GM18511 (cell line): ENCODE results near the gene ELMO3.

Experiments used
- ATAC-seq: cut with Tn5 transposase; IDR thresholded peaks from one replicate; pipeline ENCODE4 v1.9.1; 2021; ENCODE audit warnings: mild to moderate bottlenecking, moderate library complexity; ENCODE audit not compliant: unreplicated experiment

ELMO3 gene

GRCh38 chr16:67193536-67193935 is 5.4 kb upstream of the ELMO3 start:
- no peak for ATAC-seq

- ATAC-seq: no peak
These were observed 4.7 kb upstream of the ELMO3 start for GRCh38 chr16:67194260-67194659.

DNA sequence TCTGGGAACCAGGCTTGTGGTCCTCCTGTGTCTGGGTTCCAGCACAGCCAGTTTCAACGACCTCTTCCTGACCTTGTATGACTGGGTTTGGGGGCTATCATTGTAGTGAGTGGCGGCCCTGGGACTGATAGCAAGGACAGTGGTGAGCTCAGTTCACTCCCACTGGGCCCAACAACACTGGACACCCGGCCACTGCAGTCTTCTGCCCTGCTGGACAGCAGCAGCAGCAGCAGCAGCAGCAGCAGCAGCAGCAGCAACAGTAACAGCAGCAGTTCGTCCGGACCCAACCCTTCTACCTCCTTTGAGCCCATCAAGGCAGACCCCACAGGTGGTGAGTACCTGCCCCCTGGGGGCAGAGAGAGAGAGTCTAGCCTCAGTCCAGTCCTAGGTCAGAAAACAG is 3.3 kb upstream of the ELMO3 start:
- no peak for ATAC-seq

DNA sequence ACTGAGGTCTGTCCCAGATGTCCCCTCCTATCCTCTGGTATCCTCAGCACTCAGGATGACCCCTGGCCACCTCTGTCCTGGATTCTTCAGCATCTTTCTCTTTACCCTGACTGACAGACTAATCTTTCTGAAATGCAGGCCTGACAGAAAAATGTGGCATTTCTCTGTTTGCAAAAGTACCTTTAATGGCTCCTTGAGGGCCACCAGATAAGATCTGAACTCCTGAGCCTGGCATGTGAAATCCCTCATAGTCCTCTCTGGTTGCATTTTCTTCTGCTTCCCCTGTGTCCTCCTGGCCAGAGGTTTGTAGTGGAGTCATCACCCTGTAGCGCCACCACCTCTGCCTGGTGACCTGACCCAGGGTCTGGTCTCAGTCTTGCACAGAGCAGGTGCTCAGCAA is 2.0 kb upstream of the ELMO3 start:
- ATAC-seq: no peak

GRCh38 chr16:67197704-67198103 is 1.2 kb upstream of the ELMO3 start:
- ATAC-seq: no peak

GRCh38 chr16:67198238-67198734 is 645 bp upstream of the ELMO3 start:
- no peak for ATAC-seq

DNA sequence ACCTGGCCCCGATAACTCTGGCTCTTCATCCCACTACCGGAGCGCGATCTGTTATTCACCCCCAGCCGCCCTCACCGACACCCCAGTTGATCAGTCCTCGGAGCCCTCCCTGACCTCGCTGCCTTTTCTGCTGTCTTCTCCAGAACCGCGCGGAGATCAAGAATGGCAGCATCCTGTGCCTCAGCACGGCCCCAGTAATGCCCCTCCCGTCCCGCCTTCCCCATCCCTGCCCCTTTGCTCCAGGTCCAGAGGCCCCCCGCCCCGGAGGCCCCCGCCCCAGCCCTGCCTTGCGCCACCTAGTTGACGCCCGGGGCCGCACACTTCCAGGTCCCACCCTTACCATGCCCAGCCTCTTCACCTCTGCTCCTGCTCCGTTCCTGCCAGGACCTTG is 872 bp downstream of the ELMO3 start:
- no peak for ATAC-seq

GRCh38 chr16:67200491-67200890 is 1.6 kb downstream of the ELMO3 start:
- ATAC-seq: no peak

GRCh38 chr16:67201411-67202345 is 2.7 kb downstream of the ELMO3 start:
- ATAC-seq: no peak

DNA sequence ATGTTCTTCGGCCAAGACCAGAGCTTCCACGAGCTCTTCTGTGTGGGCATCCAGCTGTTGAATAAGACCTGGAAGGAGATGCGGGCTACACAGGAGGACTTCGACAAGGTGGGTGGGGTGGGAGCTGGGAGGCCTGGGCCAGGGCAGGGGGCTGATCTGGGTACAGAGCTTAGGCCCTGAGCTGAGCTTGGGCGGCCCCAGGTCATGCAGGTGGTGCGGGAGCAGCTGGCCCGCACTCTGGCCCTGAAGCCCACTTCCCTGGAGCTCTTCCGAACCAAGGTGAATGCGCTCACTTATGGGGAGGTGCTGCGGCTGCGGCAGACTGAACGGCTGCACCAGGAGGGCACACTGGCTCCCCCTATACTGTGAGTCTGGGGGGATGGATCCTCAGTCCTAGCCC is 3.5 kb downstream of the ELMO3 start:
- no peak for ATAC-seq

- ATAC-seq: no peak
These were observed 4.1 kb downstream of the ELMO3 start for GRCh38 chr16:67202956-67203493.

- no peak for ATAC-seq
These were observed 5.1 kb downstream of the ELMO3 start for GRCh38 chr16:67204076-67204475.

DNA sequence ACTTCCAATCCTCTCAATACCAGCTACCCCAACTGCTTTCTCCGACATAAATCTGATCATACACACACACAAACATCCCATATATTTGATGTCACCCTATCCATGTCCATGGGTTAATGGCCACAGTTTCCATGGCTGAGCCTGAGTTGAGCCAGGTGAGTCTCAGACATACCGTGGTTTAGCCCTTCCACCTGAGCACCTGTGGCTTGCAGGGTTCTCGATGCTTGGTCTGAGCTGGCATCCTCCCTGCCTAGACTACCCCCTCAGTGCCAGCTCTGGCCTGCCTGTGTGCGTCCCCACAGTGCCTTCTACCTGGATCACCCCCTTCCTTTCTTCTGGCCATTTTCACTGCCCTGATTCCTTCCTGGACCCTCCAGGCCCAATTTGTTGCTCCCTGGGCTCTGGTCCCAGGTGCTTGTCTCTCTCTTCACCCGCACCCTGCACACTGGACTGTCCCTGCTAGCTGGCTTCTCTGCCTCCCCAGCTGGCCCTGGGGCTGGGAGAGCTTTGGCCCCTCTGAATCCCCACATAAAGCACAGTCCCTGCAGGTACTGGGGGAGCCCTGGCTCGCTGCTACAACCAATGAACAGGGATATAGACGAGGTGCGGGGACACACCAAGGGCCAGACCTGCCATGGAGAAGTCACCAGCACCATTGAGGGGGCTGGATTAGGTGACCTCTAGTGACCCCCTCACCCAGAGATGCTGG is 7.4 kb downstream of the ELMO3 start:
- ATAC-seq: no peak

DNA sequence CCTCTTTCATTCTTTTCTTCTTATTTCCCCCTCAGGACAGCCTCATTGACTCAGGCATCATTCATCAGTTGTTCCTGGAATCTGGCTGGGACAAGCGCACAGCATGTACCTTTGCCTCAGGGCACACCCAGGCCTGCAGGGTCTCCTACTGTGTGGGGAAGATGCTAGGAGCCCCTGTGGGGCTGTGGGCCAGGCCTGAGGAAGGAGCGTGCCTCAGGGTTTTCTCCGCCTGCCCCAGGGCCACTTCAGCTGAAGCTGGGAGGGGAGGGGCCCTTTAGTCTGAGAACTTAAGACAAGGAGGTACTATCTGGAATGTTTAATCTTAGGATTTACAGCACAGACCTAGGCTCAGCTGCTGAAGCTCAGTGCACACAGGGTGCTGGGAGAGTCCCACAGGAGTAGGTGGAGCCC is 7.9 kb downstream of the ELMO3 start:
- ATAC-seq: no peak

- no peak for ATAC-seq
These were observed 8.5 kb downstream of the ELMO3 start for GRCh38 chr16:67207249-67208091.

DNA sequence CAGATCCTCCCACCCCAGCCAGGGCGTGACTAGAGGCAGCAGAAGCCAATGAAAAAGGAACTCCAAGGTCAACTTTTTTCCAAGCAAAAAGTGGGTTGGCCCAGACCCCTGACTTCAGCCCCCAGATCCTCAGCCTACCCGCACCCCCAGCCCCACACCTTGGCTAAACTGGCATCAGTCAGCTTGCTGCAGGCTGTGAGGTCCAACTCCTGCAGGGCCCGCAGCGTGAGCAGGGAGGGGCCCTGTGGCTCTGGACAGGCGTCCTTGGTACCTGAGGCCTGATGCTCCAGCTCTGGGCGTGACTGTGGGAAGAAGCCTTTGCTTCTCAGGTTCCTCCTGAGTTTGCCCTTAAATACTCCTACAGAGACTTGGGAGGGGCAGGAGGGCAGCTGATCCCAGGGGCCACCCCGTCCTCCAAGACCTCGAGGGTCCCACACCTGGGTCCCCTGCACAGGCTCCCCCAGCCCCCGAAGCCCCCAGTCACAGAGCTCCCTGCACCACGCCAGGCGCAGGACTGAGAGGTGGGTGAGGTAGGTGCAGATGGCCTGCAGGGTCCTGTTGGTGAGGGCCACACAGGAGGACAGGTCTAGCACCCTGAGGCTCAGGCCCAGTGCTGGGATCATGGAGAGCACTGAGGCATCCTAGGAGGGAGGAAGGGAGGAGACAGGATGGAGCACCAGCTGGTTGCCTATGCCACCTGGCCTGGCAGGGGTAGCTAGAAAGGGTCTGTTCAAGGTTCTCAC is 9.4 kb downstream of the ELMO3 start:
- ATAC-seq: no peak

GRCh38 chr16:67209565-67209964 is 10.6 kb downstream of the ELMO3 start:
- ATAC-seq: no peak

DNA sequence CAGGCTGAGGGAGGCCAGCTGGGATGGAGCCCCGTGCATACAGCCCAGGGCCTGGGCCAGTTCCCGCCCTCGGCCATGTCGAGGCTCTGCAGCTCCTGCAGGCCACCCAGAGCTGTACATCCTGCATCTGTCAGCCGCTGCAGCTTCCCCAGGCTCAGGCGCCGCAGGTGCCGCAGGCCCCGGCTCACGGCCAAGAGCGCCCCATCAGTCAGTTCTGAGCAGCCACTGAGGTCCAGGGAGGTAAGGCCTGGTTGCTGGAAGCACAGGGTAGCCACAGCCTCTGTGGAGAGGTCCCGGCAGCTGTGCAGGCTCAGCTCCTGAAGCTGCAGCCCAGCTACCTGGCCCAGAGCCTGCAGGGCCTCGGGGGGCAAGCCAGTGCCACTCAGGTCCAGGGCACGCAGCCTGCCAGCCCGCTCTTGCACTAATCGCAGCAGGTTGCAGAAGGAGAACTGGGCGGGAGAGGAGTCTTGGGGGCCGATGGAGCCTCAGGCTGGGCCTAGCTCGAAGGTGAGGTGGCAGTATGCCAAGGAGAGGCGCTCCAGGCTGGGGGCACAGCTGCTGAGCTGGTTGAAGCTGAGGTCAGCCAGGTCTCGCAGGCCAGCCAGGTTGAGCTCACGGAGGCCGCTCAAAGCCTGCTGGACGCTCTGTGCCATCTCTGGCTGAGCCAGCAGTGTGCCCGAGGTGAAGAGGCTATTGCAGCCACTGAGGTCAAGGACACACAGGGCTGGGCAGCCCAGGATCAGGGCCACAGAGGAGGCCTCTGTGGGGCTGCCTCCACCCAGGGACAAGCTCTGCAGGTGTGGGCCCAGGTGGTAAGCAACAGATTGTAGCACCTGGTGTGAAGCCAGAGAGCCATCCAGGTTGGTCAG is 11.4 kb downstream of the ELMO3 start:
- no peak for ATAC-seq

- ATAC-seq: no peak
These were observed 12.7 kb downstream of the ELMO3 start for GRCh38 chr16:67211674-67212073.
